ENCODE results near the gene TCAP.
"Not testable (repeated sequence)": the region's sequence is repeated elsewhere in the genome, so short reads cannot be mapped to it uniquely, and the experiment has no call there.

TCAP gene

DNA sequence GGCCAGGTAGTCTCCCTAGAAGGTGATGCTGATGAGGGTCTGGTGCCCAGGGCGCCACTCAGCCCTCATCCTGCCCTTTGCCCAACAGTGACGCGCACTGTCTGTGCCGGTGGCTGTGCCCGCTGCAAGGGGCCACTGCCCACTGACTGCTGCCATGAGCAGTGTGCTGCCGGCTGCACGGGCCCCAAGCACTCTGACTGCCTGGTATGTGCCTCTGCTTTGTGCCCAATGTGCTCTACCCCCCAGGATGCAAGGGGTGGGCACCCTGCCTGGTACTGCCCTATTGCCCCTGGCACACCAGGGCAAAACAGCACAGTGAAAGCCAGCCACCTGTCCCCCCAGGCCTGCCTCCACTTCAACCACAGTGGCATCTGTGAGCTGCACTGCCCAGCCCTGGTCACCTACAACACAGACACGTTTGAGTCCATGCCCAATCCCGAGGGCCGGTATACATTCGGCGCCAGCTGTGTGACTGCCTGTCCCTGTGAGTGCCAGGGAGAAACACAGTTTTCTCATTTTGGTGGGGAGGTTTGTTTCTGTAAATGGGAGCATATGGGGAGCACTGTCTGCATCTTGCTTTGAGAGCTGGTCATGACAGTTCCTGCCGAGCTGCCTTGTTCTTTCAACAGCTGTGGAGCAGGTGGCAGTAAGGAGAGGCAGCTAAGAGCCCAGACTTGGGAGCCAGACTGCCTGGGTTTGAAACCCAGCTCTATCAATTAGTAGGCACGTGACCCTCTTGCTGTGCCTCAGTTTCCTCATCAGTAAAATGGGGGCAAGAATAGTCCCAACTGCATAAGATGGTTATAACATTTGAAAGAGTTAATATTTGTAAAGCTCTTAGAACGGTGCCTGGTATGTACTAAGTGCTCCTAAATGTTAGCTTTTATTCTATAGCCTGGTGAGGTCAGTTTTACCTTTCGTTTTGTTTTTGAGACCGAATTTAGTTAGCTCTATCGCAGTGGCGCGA is 45.1 kb downstream of the TCAP start:
- no peak for DNase-seq
- H3K4me3 Mint-ChIP-seq, result no peak overlapping the region
- peak overlapping the region; percentile 58 for H3K27ac Mint-ChIP-seq
- CTCF ChIA-PET, result interaction anchor here (0.9 kb wide), 1 partner anchor 56 kb away, joined by 3 read pairs; no protein-coding TSS in a partner anchor
- H3K9me3 Mint-ChIP-seq, result no peaks in the 10 kb centered on the region
- peaks cover 21% of the 10 kb centered on the region for H3K27me3 Mint-ChIP-seq
- H3K36me3 Mint-ChIP-seq, result no peaks in the 10 kb centered on the region
- peaks cover 35% of the 10 kb centered on the region for H3K4me1 Mint-ChIP-seq

GRCh38 chr17:39711071-39711470 is 45.9 kb downstream of the TCAP start:
- not testable (repeated sequence) for H3K9me3 Mint-ChIP-seq, H3K36me3 Mint-ChIP-seq, H3K27ac Mint-ChIP-seq, DNase-seq, H3K4me3 Mint-ChIP-seq
- Mint-ChIP-seq H3K27me3 (peaks cover 21% of the 10 kb centered on the region), H3K4me1 (peaks cover 35% of the 10 kb centered on the region)
- CTCF ChIA-PET, result interaction anchor here (0.9 kb wide), 1 partner anchor 57 kb away, joined by 3 read pairs; no protein-coding TSS in a partner anchor

GRCh38 chr17:39711851-39712250 is 46.7 kb downstream of the TCAP start:
- Mint-ChIP-seq H3K27me3 (peaks cover 25% of the 10 kb centered on the region), H3K4me1 (peaks cover 28% of the 10 kb centered on the region), H3K9me3 (no peaks in the 10 kb centered on the region), H3K27ac (no peak overlapping the region), H3K4me3 (no peak overlapping the region), H3K36me3 (no peaks in the 10 kb centered on the region)
- CTCF ChIA-PET, result no interaction called here
- no peak for DNase-seq

DNA sequence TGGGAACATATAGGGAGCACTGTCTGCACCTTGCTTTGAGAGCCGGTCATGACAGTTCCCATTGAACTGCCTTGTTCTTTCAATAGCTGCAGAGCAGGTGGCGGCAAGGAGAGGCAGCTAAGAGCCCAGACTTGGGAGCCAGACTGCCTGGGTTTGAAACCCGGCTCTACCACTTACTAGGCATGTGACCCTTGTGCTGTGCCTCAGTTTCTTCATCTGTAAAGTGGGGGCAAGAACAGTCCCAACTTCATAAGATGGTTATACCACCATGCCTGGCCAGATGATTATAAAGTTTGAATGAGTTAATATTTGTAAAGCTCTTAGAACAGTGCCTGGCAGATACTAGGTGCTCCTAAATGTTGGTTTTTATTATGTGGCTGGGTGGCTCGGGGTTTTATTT is 49.1 kb downstream of the TCAP start:
- Mint-ChIP-seq H3K9me3 (no peaks in the 10 kb centered on the region), H3K27me3 (peaks cover 33% of the 10 kb centered on the region), H3K4me3 (no peak overlapping the region), H3K27ac (no peak overlapping the region), H3K36me3 (no peaks in the 10 kb centered on the region), H3K4me1 (peaks cover 5% of the 10 kb centered on the region)
- no peak for DNase-seq
- CTCF ChIA-PET, result interaction anchor here (2.1 kb wide), 1 partner anchor 93 kb away, joined by 7 read pairs; no protein-coding TSS in a partner anchor

- Mint-ChIP-seq H3K36me3 (no peaks in the 10 kb centered on the region), H3K27me3 (peaks cover 44% of the 10 kb centered on the region), H3K4me1 (no peaks in the 10 kb centered on the region), H3K27ac (no peak overlapping the region), H3K9me3 (no peaks in the 10 kb centered on the region), H3K4me3 (no peak overlapping the region)
- CTCF ChIA-PET, result interaction anchor here (1.2 to 2.1 kb wide), 2 partner anchors 62 to 94 kb away, joined by 4 to 7 read pairs; no protein-coding TSS in a partner anchor
- DNase-seq, result no peak
Measured at GRCh38 chr17:39715375-39716072, 50.4 kb downstream of the TCAP start.
